ENCODE measurements around the gene CLNK.

Gene CLNK

GRCh38 chr4:10441512-10441911, 243.1 kb downstream of the CLNK start:
- no peak for DNase-seq

DNA sequence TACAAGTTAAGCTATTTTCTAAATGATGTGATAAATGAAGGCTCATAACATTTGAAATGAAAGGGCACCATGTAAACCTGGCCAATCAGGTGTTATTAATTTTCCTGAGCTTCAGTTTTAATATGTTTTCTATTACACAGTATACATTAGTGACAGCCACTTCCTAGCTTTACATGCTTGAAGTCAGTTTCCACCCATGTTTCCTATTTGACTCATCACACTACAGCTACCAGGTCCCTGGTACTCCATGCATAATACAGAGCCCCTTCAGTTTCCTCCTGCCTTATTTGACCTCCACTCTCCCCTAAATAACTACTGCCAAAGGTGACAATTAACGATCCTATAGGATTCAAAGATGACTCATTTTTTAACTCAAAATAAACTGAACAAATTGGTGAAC, 245.6 kb downstream of the CLNK start:
- DNase-seq = no peak

DNA sequence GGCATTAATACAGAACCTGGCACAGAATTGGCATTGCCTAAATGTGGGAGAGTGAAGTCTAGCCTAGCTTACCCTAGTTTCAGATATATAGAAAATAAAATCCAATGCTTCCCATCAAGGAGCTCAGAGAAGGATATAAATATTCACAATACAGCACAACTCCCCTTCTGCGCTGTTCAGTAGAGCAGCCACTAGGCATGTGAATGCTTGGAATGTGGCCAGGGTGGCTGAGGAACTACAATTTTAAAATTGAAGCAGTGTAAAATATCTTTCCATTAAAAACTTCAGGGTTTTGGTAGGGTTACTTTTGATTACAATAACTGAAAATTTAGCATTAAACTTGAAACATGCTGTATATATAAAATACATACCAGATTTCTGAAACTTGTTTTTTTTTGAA, 246.8 kb downstream of the CLNK start:
- DNase-seq = no peak
